Renal cortex interstitium (tissue), 15 donors: ENCODE measurements around the gene KCNAB1. TPM values are rescaled to one million over a fixed set of nuclear protein-coding genes. Genes with fewer than 3 reads are reported as not detected.
"Not testable (repeated sequence)": the region's sequence is repeated elsewhere in the genome, so short reads cannot be mapped to it uniquely, and the experiment has no call there.

Experiments used
- DNase-seq, 11 donors: peaks; one replicate each; pipeline ENCODE4 v3.0.0-alpha.2; 2013; ENCODE audit warnings: low read depth in 9 of 11, low spot score in 4 of 11; ENCODE audit errors: extremely low read depth in 1 of 11
- long read RNA-seq, 16 experiments: transcript quantifications; one replicate each; lab custom pipeline, GENCODE V29; 2026
- polyA plus RNA-seq, 3 donors: library from polyadenylated mRNA; unstranded; fragments of 120-200 nt; gene quantifications; one replicate each; pipeline ENCODE4 v1.2.1, GENCODE V29; 2013; ENCODE audit not compliant: insufficient read length in 3 of 3

KCNAB1 gene
- 1 to 10 TPM; 3.3 to 4.3 (median 3.5) TPM for polyA plus RNA-seq
- long read RNA-seq, donor 1: 0 reads
- long read RNA-seq, donor 2: 0 reads
- long read RNA-seq, donor 3: 0 reads
- long read RNA-seq, donor 4: 0 reads
- long read RNA-seq, donor 5: 0 reads
- long read RNA-seq, donor 6: 0 reads
- long read RNA-seq, donor 7, partial matches to known transcripts: 280 of 280 reads
- long read RNA-seq, donor 7, other reads (novel, unspliced or antisense): 0 of 280 reads
- long read RNA-seq, donor 8, partial matches to known transcripts: 273 of 273 reads
- long read RNA-seq, donor 8, other reads (novel, unspliced or antisense): 0 of 273 reads
- long read RNA-seq, donor 9: 0 reads
- long read RNA-seq, donor 10: 0 reads
- long read RNA-seq, donor 11: 0 reads
- long read RNA-seq, donor 12: 0 reads
- long read RNA-seq, donor 13: 0 reads
- long read RNA-seq, donor 14, full-length matches to known transcripts: 1 of 1 reads
- long read RNA-seq, donor 14, partial matches to known transcripts: 0 of 1 reads
- long read RNA-seq, donor 14, other reads (novel, unspliced or antisense): 0 of 1 reads
- long read RNA-seq, donor 15, partial matches to known transcripts: 0 of 47 reads
- long read RNA-seq, donor 15, other reads (novel, unspliced or antisense): 47 of 47 reads
- long read RNA-seq, donor 16: 0 reads

DNA sequence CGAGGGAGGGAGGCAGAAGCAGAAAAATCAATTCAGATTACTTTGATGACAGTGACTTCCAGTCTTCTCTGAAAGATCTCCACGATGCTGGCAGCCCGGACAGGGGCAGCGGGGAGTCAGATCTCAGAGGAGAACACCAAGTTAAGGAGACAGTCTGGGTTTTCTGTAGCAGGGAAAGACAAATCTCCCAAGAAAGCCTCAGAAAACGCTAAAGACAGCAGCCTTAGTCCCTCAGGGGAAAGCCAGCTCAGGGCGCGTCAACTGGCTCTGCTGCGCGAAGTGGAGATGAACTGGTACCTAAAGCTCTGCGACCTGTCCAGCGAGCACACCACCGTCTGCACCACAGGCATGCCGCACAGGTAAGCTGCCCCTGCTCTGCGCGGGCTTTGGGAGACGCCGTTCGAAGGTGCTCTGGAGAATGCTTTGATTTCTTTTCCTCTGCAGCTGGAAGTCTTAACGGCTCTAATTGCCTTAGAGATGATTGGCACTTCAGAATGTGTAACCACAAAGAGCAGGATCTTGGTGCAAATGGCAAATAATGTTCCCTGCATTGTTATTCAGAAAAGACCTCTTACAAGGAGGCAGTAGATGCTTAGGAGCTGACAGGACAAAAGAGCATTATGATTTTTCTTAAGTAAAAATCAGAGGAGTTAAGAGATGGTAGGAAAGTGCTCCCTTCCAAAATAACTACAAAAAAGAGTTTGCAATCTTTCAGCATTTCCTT is at the start of gene KCNAB1:
TSS of gene KCNAB1 (plus strand) at position 51 of the 724 bp plus-strand sequence.
- no peak for DNase-seq

- DNase-seq: no peak
Measured at GRCh38 chr3:156071031-156071430, 49.3 kb upstream of the KCNAB1 start.

- not testable (repeated sequence) for DNase-seq
Measured at GRCh38 chr3:156072950-156073657, 47.3 kb upstream of the KCNAB1 start.

DNA sequence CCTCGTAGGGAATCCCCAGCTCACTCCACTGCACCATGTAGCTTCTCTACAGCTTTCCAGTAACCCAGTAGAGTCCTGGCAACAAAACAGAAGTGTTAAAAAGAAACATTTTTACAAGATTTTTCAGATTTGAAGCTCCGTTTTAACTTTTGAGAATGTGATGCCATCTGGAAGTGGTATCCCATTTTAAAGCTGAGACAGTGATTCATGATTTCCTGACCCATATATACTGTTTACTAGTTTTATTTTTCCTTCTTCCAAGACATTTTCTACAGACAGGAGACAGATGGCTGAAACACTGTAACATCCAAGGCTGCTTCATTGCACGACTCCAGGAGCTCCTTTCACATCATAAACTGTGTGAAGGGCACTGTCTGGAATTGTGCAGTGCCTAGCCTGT is 30.3 kb upstream of the KCNAB1 start:
- no peak for DNase-seq

- DNase-seq: peak in 1 of 11 donors; percentile 22
Measured at GRCh38 chr3:156093964-156094363, 26.4 kb upstream of the KCNAB1 start.

DNA sequence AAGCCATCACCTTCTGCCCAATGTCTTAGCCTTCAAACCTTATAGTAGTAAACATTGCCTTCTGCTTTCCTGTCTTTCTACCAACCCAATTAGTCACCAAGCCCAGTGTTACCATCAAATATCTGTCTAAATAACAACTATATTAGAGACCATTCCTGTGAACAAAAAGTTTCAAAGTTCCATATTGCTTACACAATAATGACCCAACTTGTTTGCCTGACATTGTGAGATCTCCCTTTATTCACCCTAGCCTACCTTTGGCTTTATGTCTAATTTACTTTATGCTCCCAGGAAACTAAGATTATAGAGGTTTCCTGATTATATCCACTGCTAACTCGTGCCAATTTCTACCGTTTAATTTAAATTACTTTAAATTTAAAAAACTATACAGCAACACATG is 26.0 kb upstream of the KCNAB1 start:
- no peak for DNase-seq

GRCh38 chr3:156095652-156096051 is 24.7 kb upstream of the KCNAB1 start:
- not testable (repeated sequence) for DNase-seq

DNA sequence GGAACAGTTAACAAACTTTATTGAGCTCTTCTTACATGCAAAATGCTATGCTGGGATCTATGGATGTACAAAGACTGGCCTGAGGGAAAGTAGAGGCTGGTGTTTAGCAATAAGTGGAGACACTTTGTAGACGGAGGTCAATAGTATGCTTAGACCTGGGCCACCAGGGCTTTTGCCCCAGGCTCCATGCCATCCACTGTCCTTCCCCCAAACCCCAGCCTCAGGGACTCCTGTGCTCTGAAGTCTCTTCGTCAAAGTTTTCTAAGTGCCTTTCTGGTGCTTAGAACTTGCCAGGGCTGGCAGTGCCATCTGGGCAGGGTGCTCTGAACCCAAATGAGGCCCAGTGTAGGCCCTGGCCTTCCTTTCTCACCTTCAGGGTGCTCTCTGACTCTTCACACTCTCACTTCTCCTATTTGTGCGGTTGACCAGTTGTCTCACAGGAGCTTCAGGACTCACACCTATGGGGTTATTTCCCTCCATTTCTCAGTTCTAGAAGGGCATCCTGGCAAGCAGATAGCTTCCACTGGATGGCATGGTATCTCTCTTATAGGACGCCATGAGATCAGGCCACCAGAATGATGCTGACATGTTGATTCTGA is 21.8 kb upstream of the KCNAB1 start:
- no peak for DNase-seq

- DNase-seq: not testable (repeated sequence)
Measured at GRCh38 chr3:156099348-156099747, 21.0 kb upstream of the KCNAB1 start.

DNA sequence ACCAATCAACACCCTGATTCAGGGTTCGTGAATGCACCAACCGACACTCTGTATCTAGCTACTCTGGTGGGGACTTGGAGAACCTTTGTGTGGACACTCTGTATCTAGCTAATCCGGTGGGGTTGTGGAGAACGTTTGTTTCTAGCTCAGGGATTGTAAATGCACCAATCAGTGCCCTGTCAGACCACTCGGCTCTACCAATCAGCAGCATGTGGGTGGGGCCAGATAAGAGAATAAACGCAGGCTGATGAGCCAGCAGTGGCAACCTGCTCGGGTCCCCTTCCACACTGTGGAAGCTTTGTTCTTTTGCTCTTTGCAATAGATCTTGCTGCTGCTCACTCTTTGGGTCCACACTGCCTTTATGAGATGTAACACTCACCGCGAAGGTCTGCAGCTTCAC is 20.4 kb upstream of the KCNAB1 start:
- not testable (repeated sequence) for DNase-seq

GRCh38 chr3:156102267-156102931 is 18.0 kb upstream of the KCNAB1 start:
- DNase-seq: peak in 3 of 11 donors; percentile 12 to 47 (median 14)

- no peak for DNase-seq
Measured at GRCh38 chr3:156106721-156107373, 13.5 kb upstream of the KCNAB1 start.

- no peak for DNase-seq
Measured at GRCh38 chr3:156107504-156107903, 12.9 kb upstream of the KCNAB1 start.

GRCh38 chr3:156108616-156109015 is 11.8 kb upstream of the KCNAB1 start:
- DNase-seq: no peak

GRCh38 chr3:156109989-156110388 is 10.4 kb upstream of the KCNAB1 start:
- no peak for DNase-seq

DNA sequence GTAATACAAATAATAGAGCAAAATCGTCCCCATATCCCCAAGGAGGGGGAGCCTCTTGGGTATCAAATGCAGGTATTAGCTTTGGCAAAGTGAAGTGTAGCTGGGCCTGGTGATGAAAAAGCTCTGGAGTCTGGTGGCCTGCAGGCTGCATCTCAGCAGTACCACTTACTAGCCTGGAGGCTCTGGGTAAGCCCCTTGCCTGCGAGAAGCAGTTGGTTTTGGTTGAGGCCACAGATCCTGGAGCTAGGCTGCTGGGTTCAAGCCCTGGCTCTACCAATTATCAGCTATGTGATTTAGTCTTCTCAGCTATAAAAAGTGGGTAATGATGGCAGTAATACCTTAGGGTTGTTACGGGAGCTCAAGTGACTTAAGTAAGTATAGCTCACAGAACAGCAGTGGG is 6.1 kb downstream of the KCNAB1 start:
- DNase-seq: no peak

DNA sequence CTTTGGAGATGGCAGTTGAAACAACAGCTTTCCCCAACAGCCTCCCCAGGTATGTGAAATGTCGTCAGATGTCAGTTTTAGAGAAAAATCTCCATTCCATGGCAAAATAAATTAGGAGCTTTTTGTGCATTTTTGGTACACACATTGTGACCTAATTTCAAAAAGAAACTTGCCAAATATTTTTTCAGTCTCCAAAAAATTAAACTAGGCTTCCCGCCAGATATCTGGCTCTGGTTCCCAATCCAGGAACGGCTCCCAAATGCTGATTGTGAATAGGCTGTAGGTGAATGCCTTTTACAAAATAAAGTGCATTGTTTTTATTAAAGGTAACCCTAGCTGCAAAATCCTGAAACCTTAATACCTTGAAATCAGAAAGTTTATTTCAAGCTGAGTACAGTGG is 10.9 kb downstream of the KCNAB1 start:
- DNase-seq: no peak

- no peak for DNase-seq
Measured at GRCh38 chr3:156131799-156132198, 11.4 kb downstream of the KCNAB1 start.
